ENCODE results near the gene HK1. TPM values are rescaled to one million over a fixed set of nuclear protein-coding genes. Genes with fewer than 3 reads are reported as not detected.

Gene HK1
- total RNA-seq, 1 experiment from 2014 or later = 110 TPM

DNA sequence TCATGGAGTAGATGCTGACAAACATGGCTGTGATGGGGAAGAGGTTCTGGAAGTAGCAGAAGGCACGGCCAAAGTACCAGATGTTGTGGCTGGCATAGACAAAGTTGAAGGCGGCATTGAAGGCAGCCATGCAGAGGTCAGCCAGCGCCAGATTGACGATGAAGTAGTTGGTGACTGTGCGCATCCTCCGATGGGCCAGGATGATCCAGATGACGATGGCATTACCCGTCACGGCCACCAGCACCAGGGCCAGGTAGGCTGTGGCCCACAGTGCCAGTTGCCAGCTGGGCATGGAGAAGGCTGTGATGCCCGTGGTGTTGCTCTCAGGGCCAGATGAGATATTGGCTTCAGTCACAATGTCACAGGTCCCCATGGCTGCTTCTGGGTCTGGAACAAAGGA is 137.7 kb downstream of the HK1 start:
- Histone ChIP-seq H3K36me3 (replicated peaks; ENCODE audit: control insufficient read depth, insufficient read depth, low read length) (no peaks in the 10 kb centered on the region), H3K27me3 (ENCODE audit: control insufficient read depth, insufficient read depth, low read length) (no peaks in the 10 kb centered on the region), H3K4me3 (ENCODE audit: insufficient read depth, low read depth, low read length) (no peak overlapping the region)
- no peak for DNase-seq

DNA sequence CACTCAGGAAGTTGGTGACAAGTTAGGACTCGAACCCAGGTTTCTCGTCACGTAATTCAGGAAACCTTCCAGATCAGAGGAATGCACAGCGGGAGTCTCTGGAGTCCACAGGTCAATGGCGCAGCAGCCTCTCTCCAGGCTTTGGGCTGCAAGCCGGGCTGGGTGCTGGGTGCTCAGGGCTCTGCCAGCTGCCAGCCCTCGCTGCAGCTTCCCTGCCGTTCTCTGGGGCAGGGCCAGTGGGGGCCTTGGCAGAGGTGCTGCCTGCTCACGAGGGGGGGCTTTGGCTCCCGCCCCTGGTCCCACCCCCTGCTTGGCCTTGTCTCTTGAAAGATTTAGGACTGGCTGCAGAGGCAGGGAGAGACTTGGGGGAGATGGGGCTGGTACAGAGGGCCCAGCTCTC is 138.4 kb downstream of the HK1 start, which contains the start of gene TACR2:
Gene TACR2 (minus strand): TSS at position 224 of the 400 bp plus-strand sequence. CDS start 595 bp downstream, outside the sequence.
- no peak for DNase-seq
- no peak within 1 kb of the TSS for H3K4me3 ChIP-seq (ENCODE audit: insufficient read depth, low read depth, low read length)
- no peaks in the 10 kb centered on the region for H3K27me3 ChIP-seq (ENCODE audit: control insufficient read depth, insufficient read depth, low read length)
- H3K36me3 ChIP-seq (replicated peaks; ENCODE audit: control insufficient read depth, insufficient read depth, low read length) = no peaks in the 10 kb centered on the region

DNA sequence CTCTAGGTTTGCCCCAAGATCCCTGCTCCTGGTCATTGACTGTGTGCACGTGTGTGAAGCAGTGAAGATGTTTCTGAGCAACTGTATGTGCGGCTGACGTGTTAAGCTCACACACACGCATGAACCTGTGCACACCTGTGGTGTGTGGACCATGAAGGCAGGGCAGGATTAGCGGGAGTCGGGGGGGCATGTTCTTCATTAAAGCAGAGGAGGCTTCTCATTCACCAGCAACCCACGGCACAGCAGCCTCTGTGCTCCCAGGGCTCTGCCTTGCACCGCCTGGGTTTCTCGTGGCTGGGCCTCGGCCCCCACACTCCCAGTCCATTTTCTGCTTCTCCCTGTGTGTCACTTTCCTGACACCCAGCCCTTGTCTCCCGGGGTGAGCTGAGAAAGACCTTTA is 139.2 kb downstream of the HK1 start:
- Histone ChIP-seq H3K4me3 (ENCODE audit: insufficient read depth, low read depth, low read length) (no peak overlapping the region), H3K36me3 (replicated peaks; ENCODE audit: control insufficient read depth, insufficient read depth, low read length) (no peaks in the 10 kb centered on the region), H3K27me3 (ENCODE audit: control insufficient read depth, insufficient read depth, low read length) (no peaks in the 10 kb centered on the region)
- no peak for DNase-seq

DNA sequence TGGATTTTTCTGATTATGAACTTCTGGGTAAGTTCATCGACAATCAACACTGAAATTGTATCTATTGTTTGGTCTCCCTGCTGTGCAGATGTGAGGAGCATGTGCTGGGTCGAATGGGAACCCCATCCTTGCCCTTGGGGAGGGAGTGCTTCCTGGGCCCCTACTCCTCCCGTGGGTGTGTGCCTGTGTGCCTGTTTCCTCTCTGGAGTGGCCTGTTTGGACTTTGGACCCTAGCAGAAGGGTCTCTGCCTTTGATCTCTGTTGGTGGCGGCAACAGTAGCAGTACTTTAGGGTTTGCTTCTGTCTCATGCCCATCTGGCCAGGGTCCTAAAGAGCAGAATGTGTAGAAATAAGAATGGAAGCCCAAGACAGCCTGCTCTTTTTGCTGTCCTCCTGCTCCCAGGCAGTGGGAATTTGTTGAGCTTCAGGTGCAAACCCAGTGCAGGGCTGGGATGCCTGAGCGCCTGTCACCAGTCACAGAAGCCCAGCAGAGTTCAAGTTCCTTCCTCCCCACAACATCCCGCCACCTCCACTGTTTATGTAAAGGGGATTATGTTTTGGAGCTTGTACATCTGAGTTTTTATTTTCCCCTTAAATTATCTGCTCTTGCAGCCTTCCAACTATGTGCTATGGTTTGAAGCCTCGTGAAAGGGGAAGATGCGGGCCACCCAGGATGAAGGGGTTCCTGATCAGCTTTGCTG is 139.9 kb downstream of the HK1 start:
- no peaks in the 10 kb centered on the region for H3K36me3 ChIP-seq (replicated peaks; ENCODE audit: control insufficient read depth, insufficient read depth, low read length)
- no peak for DNase-seq
- no peaks in the 10 kb centered on the region; the same call in 1 of the 2 replicates for H3K27me3 ChIP-seq (ENCODE audit: control insufficient read depth, insufficient read depth, low read length)
- no peak overlapping the region for H3K4me3 ChIP-seq (ENCODE audit: insufficient read depth, low read depth, low read length)

DNA sequence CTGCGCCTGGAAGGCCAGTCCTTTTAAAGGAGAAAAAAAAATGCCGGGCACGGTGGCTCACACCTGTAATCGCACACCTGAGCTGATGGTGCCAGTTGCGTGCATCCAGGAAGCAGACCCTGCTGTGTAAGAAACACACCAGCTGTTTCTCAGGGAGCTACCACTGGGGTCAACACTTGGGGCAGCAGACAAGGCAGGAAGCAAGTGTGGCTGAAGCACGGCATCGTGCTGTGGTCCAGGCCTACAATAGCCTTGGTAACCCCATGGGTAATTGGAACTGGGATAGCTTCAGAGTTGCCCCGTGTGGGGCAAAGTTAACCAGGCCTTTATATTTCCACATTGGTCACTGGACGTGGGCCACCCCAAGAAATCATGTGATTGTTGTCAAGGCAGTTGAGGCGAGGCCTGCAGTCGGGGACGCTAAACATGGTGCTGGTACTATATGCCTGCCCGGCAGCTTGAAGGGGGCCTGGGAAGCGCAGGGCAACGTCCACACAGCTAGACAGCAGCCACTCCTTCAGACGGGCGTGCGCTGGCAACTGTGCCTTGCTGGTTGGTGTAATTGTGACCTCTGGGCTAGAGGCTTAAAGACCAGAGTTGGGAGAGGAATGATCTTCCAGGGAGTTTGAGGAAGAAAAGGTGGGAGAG is 140.9 kb downstream of the HK1 start:
- H3K36me3 ChIP-seq (replicated peaks; ENCODE audit: control insufficient read depth, insufficient read depth, low read length) = no peaks in the 10 kb centered on the region
- no peak overlapping the region for H3K4me3 ChIP-seq (ENCODE audit: insufficient read depth, low read depth, low read length)
- no peak for DNase-seq
- no peaks in the 10 kb centered on the region; the same call in 1 of the 2 replicates for H3K27me3 ChIP-seq (ENCODE audit: control insufficient read depth, insufficient read depth, low read length)

DNA sequence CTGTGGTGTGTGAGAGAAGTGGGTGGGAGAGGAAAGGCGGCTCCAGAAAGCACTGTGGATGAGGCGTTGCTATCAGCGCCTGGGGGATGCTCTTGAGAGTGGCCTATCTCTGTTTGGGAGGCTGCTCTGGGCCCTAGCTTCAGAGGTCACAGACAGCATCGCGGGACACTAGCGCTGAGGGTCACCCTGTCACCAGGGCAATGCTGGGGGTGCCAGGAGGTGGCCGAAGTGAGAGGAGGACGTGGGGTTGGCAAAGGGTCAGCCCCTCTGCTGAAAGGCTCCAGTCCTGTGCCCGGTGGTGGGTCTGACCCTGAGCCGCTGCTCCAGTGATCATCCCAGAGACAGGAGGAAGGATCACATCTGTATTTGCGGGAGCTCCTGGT is 141.4 kb downstream of the HK1 start:
- Histone ChIP-seq H3K36me3 (replicated peaks; ENCODE audit: control insufficient read depth, insufficient read depth, low read length) (no peaks in the 10 kb centered on the region), H3K4me3 (ENCODE audit: insufficient read depth, low read depth, low read length) (no peak overlapping the region), H3K27me3 (ENCODE audit: control insufficient read depth, insufficient read depth, low read length) (no peaks in the 10 kb centered on the region; the same call in 1 of the 2 replicates)
- DNase-seq = no peak

DNA sequence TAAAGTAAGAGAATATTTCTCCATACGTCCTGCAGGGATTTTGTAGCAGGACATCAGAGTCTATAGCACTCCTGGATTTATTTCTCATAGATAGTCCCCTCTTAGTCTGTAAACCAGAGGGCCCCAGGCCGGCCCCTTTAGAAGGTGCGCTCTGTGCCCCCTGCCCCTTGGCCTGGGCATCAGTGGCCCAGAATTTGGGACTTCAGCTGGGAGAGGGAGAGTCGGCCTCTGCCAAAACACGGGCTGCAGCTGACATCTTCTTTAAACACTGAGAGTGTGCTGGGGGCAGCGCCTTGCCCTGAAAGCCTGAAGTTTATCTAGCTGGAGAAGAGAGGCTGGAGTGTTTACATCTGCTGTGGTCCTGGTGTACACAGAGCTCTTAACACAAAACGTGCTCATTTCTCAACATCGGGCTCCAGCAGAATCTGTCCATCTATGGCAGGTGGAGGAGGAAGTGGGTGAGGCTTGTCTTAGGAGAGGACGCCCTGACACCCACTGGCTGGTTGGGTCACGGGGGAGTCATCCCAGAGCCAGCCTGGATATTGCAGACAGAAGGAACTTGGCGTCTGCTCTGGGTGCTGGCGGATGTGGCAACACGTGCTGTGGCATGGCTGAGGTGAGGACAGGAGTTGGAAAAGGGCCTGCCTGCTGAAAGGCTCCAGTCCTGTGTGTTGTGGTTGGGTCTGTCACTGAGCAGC is 143.5 kb downstream of the HK1 start:
- Histone ChIP-seq H3K36me3 (replicated peaks; ENCODE audit: control insufficient read depth, insufficient read depth, low read length) (no peaks in the 10 kb centered on the region), H3K27me3 (ENCODE audit: control insufficient read depth, insufficient read depth, low read length) (no peaks in the 10 kb centered on the region; the same call in 1 of the 2 replicates), H3K4me3 (ENCODE audit: insufficient read depth, low read depth, low read length) (no peak overlapping the region)
- DNase-seq = peak; percentile 7

DNA sequence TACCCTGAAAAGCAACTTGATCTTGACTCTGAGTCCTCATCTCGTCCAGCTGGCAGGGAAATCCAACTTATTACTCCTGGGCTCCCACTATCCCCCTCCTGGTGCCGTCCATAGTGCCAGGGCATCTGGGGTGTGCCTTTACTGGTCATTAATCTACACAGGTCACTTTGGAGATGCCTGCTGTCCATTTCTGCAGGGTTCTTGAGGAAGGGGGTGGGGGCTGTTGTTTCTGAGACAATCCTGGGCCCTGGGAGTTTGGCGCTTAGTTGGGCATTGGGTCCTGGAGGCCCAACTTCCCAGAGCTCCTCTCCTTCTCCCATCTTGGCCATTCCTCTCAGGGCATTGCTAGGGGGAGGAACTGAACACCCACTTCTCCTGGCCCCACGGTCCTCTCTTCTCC is 144.4 kb downstream of the HK1 start:
- DNase-seq = peak; percentile 18
- Histone ChIP-seq H3K4me3 (ENCODE audit: insufficient read depth, low read depth, low read length) (no peak overlapping the region), H3K36me3 (replicated peaks; ENCODE audit: control insufficient read depth, insufficient read depth, low read length) (no peaks in the 10 kb centered on the region), H3K27me3 (ENCODE audit: control insufficient read depth, insufficient read depth, low read length) (no peaks in the 10 kb centered on the region; the same call in 1 of the 2 replicates)

DNA sequence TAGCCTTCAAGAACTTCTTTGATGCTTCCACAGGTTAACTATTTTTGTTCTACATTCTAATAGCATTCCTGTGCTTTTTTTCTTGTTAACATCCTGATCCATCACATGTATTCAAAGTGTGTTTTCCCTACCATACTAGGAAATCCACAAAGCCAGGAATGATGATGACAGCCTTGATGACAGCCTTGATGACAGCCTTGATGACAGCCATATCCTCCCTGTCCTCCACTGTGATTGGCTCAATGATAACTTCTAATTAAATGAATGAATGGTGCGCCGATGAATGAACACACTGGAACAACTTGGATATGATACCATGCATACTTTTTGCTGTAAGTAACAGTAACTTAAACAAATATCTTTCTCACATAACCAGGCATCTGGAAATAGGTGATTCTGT is 146.7 kb downstream of the HK1 start:
- Histone ChIP-seq H3K36me3 (replicated peaks; ENCODE audit: control insufficient read depth, insufficient read depth, low read length) (no peaks in the 10 kb centered on the region), H3K4me3 (ENCODE audit: insufficient read depth, low read depth, low read length) (no peak overlapping the region), H3K27me3 (ENCODE audit: control insufficient read depth, insufficient read depth, low read length) (no peaks in the 10 kb centered on the region; the same call in 1 of the 2 replicates)
- DNase-seq = no peak

DNA sequence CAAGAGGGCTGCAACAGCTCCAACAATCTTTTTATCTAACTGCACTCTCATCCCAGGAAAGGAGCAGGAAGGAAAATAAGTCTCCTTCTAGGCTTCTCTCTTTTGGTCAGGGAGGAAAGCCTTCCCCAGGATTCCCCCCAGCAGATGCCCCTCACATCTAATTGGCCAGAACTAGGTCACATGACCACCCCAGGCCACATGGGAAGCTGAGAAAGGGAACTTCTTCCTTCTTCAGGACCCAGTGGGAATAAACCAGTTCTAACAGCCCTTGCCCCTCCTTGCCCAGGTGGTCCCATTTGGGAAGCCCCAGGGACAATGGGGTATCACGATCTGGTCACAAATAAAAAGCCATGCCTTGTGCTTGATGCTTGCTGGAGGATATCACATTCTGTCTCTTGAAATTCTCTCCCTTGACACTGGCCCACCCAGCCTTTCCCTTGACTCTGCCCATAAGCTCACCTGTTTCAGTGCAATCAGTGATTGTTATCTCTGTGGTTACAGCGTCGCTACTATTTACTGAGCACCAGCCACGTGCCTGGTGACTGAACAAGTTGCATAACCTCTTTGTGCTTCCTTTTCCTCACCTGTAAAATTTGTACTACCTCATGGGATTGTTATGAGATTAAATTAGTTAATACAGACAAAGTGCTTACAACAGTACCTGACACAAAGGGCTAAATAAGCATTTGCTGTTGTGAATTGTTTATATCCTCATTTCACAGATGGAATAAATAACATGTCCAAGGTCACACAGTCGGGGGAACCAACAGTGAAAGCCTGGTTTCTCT is 147.4 kb downstream of the HK1 start:
- no peak overlapping the region for H3K4me3 ChIP-seq (ENCODE audit: insufficient read depth, low read depth, low read length)
- no peak for DNase-seq
- H3K36me3 ChIP-seq (replicated peaks; ENCODE audit: control insufficient read depth, insufficient read depth, low read length) = no peaks in the 10 kb centered on the region
- H3K27me3 ChIP-seq (ENCODE audit: control insufficient read depth, insufficient read depth, low read length) = no peaks in the 10 kb centered on the region; the same call in 1 of the 2 replicates

DNA sequence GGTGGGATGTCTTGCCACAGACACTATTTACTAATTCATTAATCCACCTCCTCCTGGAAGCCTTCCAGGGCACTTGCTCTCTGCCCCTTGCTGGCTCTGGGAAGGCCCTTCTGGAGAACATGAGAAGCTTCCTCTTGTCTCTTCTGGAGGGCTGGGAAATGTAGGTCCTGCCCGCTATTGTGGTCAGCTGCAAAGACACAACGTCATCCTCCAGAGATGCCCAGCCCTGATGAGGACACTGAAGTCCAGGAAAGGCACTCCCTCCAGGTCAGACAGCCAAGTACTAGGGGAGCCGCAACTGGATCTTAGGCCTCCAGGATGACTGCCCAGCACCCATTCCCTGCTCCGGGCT is 148.1 kb downstream of the HK1 start:
- Histone ChIP-seq H3K4me3 (ENCODE audit: insufficient read depth, low read depth, low read length) (no peak overlapping the region), H3K27me3 (ENCODE audit: control insufficient read depth, insufficient read depth, low read length) (no peaks in the 10 kb centered on the region; the same call in 1 of the 2 replicates), H3K36me3 (replicated peaks; ENCODE audit: control insufficient read depth, insufficient read depth, low read length) (no peaks in the 10 kb centered on the region)
- DNase-seq = no peak

DNA sequence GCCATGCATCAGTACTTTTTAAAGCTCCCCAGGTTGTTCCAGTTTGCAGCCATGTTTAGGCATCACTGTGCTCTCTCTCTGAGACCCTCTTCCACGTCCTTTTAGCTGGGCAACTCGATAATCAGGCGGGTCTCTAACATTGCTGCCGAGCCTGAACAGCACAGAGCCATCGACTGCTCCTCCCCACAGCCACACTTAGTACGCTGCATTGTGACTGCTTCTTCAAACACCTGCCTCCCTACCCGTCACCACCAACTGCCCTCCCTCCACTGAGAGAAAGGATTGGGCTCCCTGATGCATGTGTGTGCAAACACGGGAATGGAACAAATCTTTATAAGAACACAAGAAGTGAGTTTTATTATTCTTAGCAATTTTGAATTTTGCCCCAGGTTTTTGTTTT is 149.9 kb downstream of the HK1 start:
- H3K27me3 ChIP-seq (ENCODE audit: control insufficient read depth, insufficient read depth, low read length) = no peaks in the 10 kb centered on the region
- H3K36me3 ChIP-seq (replicated peaks; ENCODE audit: control insufficient read depth, insufficient read depth, low read length) = no peaks in the 10 kb centered on the region
- DNase-seq = no peak
- H3K4me3 ChIP-seq (ENCODE audit: insufficient read depth, low read depth, low read length) = no peak overlapping the region

DNA sequence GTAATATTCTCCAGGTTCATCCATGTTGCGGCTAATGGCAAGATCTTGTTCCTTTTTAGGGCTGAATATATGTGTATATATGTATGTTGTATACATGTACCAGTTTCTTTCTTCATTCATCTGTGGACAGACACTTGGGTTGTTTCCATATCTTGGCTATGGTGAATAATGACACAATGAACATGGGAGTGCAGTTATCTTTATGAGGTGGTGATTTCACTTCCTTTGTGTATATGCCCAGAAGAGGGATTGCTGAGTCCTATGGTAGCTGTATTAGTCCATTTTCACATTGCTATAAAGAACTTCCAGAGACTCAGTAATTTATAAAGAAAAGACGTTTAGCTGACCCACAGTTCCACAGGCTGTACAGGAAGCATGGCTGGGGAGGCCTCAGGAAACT is 155.9 kb downstream of the HK1 start:
- no peak for DNase-seq
- no peak overlapping the region for H3K4me3 ChIP-seq (ENCODE audit: insufficient read depth, low read depth, low read length)
- H3K36me3 ChIP-seq (replicated peaks; ENCODE audit: control insufficient read depth, insufficient read depth, low read length) = no peaks in the 10 kb centered on the region
- no peaks in the 10 kb centered on the region; the same call in 1 of the 2 replicates for H3K27me3 ChIP-seq (ENCODE audit: control insufficient read depth, insufficient read depth, low read length)

DNA sequence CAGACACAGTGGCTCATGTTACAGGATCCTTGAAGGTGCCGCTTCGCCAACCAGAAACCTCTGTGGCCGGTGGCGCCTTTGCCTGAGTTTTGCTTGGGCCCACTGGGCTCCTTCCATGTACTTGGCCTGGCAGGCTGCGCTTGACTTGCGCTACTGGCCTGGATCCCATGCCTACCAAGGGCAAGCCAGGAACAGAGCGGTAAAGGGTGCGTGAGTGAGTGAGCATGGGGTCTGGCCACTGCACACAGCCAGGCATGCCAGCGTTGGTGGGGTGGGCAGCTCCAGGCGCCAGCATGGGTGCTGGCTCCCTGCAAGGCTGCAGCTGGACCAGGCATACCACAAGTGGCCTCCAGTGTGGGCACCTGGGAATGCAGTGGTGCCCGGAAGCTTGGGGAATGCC is 156.6 kb downstream of the HK1 start:
- Histone ChIP-seq H3K4me3 (ENCODE audit: insufficient read depth, low read depth, low read length) (no peak overlapping the region), H3K27me3 (ENCODE audit: control insufficient read depth, insufficient read depth, low read length) (no peaks in the 10 kb centered on the region; the same call in 1 of the 2 replicates), H3K36me3 (replicated peaks; ENCODE audit: control insufficient read depth, insufficient read depth, low read length) (no peaks in the 10 kb centered on the region)
- no peak for DNase-seq

All from H7 (cell line).